GM13976 (cell line): ENCODE measurements around the gene RAD1.

ENCODE experiments used
- DNase-seq: peaks from one replicate; pipeline ENCODE4 v3.0.0; 2012; ENCODE audit warnings: low spot score
- in situ Hi-C: fragments of 300-500 bp; cut with MboI; formaldehyde crosslinking; loops from one replicate; pipeline ENCODE4 v1.12.0; 2022; ENCODE audit warnings: low sequenced_read_pairs, mixed read lengths, inconsistent platforms; ENCODE audit not compliant: unreplicated experiment
- TF ChIP-seq, protein P1 (sequence below): IDR thresholded peaks from 2 replicates; pipeline ENCODE4 v1.5.1; 2012; ENCODE audit warnings: borderline replicate concordance, mild to moderate bottlenecking; ENCODE audit not compliant: insufficient read depth; ENCODE audit errors: extremely low read depth, missing control alignments, control extremely low read depth

The RAD1 gene

DNA sequence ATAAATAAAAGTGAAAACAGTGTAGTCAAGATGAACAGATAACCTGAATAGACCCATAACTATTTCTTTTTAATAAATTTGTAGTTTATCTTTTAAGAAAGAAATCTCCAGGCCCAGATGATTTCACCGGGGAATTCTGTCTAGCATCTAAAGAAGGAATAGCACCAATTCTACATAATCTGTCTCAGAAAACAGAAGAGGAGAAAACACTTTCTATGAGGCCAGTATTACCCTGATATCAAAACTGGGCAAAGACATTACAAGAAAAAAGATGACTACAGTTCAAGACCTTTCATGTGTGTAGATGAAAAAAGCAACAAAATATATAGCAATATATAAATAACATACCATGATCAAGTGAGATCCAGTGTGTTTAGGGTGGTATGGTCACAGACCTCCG, 44.9 kb downstream of the RAD1 start:
- TF ChIP-seq, protein P1, sequence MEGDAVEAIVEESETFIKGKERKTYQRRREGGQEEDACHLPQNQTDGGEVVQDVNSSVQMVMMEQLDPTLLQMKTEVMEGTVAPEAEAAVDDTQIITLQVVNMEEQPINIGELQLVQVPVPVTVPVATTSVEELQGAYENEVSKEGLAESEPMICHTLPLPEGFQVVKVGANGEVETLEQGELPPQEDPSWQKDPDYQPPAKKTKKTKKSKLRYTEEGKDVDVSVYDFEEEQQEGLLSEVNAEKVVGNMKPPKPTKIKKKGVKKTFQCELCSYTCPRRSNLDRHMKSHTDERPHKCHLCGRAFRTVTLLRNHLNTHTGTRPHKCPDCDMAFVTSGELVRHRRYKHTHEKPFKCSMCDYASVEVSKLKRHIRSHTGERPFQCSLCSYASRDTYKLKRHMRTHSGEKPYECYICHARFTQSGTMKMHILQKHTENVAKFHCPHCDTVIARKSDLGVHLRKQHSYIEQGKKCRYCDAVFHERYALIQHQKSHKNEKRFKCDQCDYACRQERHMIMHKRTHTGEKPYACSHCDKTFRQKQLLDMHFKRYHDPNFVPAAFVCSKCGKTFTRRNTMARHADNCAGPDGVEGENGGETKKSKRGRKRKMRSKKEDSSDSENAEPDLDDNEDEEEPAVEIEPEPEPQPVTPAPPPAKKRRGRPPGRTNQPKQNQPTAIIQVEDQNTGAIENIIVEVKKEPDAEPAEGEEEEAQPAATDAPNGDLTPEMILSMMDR, result no peak
- in situ Hi-C loops, result no loop called here
- no peak for DNase-seq

DNA sequence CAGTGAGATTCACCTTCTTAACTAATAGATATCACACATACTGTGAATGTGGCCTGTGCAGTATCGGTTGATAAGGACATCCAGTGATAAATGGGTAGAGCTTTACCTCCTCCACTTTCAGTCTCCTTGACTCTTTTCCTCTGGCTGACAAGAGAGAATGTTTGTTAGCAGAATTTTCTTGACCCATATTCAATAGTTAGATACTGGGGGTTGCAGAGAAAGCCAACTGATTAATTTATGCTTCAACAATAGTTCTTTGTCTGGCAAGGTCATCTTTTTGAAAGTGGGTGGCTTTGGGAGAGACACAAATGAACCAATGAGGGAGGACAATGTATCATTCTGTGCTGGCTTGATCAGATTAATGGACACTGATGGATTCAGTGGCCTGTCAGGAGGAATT, 46.0 kb downstream of the RAD1 start:
- in situ Hi-C loops, result no loop called here
- no peak for DNase-seq
- TF ChIP-seq, protein P1, result no peak

DNA sequence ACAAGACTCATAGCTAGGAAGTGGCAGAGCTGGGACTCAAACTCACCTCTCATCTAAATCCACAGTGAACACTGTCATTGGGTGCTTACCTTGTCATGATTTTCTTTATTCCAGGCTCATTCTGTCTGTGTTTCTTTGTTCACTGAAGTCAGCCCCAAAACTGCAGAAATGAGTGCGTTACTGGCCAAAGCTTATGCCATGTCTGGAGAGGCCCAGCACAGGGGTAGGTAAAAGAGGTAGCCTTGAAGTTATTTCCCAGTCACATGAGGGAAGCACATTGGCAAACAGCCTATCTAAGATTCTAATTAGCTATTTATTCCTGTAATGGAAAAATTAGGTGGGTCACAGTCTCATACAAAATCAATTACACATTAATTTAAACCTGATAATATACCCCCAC, 46.5 kb downstream of the RAD1 start:
- in situ Hi-C loops, result no loop called here

DNA sequence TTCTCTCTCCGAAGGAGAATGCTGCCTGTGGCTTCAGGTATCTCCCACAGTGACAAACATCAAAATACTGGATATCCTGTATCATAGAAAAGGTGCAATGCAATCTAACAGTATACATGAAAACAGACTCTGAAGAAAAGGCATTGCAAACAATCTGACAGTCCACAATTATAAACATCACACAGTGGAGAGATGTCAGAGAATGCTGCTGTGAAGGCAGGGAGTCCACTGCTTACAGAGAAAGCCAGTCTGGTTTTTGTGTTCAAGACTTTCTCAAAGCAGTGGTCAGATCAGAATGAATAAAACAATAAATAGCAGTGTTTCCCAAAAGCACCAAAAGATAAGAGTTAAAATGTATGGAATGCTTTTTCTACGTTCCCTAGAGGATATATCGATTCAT, 47.6 kb downstream of the RAD1 start:
- TF ChIP-seq, protein P1, result no peak
- DNase-seq, result no peak
- in situ Hi-C loops, result no loop called here

More for the DNA sequence above, 46.5 kb downstream of the RAD1 start:
- TF ChIP-seq, protein P1, result no peak
- DNase-seq, result no peak

DNA sequence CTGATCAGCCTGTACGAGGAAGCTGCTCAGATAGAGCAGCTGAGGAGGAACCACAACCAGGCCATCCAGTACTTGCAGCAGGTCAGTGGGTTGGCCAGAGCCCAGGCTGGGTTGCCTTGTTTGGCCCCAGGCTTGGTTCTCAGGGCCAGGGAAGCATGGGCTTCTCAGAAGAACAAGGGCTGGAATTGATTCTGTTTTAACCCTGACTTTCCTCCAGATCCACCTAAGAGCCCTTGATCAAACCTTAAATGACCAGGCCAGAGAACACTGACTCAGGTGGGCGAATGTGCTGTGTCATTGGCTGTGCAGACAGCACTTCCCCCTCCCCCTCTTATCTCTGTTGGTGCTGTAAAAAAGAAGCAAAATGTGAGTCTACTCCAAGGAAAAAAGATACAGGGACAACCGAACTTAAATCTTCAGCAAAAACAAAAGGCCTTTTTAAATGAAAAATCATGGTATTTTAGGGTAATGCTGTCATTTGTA, 48.3 kb downstream of the RAD1 start:
- TF ChIP-seq, protein P1, result no peak
- in situ Hi-C loops, result no loop called here
- DNase-seq, result no peak

DNA sequence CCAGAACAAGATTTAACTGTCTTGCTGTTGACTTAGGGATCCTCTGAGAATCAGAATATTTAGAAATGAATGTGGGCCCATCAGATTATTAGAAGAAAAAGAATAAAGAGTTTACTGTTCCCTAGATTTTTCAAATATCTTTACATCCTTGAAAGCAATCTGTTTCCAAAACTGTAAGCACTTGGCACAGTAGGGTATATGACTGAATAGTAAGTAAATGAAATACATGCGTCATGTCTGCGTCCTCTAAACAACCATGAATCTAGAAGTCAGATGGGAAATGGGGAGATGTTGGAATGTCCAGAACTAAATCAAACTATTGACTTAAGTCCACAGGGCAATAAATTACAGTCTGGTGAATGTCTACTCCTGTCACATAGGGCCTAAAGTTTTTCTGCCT, 50.2 kb downstream of the RAD1 start:
- TF ChIP-seq, protein P1, result no peak
- in situ Hi-C loops, result no loop called here
- DNase-seq, result no peak

DNA sequence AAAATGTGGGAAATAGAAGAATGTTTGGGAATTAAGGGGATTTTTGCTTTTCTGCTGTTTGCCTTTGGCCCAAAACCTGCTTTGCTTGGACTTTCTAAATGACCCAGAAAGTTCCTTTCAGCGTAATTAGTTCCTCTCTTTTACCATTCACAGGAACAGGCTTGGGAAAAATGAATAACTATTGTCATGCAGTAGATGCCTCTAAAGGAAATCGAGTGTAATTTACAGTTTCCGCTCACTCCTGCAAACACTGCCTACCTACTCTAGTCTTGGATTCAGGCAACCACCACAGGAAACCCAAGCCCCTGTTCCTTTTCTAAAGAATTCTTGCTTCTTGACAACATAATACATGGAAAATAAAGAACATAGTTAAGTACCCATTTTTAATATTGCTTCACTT, 51.4 kb downstream of the RAD1 start:
- in situ Hi-C loops, result no loop called here

More for the DNA sequence above, 51.4 kb downstream of the RAD1 start:
- TF ChIP-seq, protein P1, result no peak
- no peak for DNase-seq
